ENCODE measurements around the gene DYDC1. TPM values are rescaled to one million over a fixed set of nuclear protein-coding genes. Genes with fewer than 3 reads are reported as not detected.
A peak's percentile ranks its signal among the peaks of the same experiment; 100 is the strongest.

DYDC1 gene
- total RNA-seq, 1 donor from 2014 or later, result not detected

DNA sequence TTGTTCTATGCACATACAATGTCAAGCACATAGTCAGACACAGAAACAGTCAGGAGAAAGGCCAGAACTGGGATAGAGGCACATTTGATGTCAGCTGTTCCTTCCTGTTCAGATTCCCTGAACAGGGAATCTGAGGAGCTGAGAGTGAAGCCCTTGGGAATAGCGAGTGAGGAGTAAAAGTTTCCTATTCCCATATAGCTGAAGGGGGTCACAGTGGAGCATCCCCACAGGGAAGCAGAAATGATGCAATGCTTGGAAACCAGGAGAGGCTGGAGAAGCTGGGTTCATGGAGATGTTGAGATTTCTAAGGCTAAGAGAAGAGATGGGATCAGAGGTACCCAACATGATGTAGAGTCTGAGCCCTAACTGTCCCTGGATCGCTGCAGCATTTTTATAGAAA is 40.5 kb upstream of the DYDC1 start:
- Mint-ChIP-seq H3K27me3 (no peaks in the 10 kb centered on the region), H3K27ac (no peak overlapping the region), H3K9me3 (ENCODE audit: low read depth) (no peaks in the 10 kb centered on the region), H3K4me3 (ENCODE audit: low read depth) (no peak overlapping the region), H3K4me1 (ENCODE audit: low read depth) (peaks cover 2% of the 10 kb centered on the region), H3K36me3 (ENCODE audit: insufficient read depth) (no peaks in the 10 kb centered on the region)
- TF ChIP-seq, protein P1, sequence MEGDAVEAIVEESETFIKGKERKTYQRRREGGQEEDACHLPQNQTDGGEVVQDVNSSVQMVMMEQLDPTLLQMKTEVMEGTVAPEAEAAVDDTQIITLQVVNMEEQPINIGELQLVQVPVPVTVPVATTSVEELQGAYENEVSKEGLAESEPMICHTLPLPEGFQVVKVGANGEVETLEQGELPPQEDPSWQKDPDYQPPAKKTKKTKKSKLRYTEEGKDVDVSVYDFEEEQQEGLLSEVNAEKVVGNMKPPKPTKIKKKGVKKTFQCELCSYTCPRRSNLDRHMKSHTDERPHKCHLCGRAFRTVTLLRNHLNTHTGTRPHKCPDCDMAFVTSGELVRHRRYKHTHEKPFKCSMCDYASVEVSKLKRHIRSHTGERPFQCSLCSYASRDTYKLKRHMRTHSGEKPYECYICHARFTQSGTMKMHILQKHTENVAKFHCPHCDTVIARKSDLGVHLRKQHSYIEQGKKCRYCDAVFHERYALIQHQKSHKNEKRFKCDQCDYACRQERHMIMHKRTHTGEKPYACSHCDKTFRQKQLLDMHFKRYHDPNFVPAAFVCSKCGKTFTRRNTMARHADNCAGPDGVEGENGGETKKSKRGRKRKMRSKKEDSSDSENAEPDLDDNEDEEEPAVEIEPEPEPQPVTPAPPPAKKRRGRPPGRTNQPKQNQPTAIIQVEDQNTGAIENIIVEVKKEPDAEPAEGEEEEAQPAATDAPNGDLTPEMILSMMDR (IDR thresholded peaks at IDR 0.05; ENCODE audit: unreplicated experiment), result no peak
- no peak for DNase-seq (ENCODE audit: low spot score, unreplicated experiment)

DNA sequence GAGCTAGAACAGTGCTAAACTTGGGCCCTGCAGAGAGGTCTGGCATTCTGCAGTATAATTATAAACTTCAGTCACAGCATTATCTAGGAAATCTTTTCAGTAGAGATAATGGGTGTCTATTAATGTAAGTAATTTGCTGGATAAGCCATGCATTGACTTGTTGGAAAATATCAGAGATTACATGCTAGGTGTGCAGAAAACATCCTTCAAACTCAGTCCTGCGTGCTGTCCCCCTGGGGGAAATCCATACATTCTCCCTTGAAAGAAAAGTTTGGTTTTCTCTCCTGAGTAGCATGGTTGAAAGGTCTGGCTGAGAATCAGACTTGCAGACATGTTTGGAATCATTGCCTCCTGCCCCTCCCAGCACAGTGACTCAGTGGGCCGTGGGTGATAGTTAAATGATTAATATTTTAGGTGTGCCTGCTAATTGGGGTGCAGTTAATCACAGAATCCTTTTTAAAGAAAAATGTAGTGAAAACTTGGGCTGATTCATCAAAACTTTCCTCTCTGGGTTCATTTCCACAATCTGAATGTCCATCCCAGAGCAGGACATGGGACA is 37.9 kb upstream of the DYDC1 start:
- TF ChIP-seq, protein P1 (IDR thresholded peaks at IDR 0.05; ENCODE audit: unreplicated experiment), result no peak
- Mint-ChIP-seq H3K27ac (no peak overlapping the region), H3K27me3 (no peaks in the 10 kb centered on the region), H3K4me3 (ENCODE audit: low read depth) (no peak overlapping the region), H3K36me3 (ENCODE audit: insufficient read depth) (no peaks in the 10 kb centered on the region), H3K9me3 (ENCODE audit: low read depth) (no peaks in the 10 kb centered on the region), H3K4me1 (ENCODE audit: low read depth) (peaks cover 4% of the 10 kb centered on the region)
- no peak for DNase-seq (ENCODE audit: low spot score, unreplicated experiment)

DNA sequence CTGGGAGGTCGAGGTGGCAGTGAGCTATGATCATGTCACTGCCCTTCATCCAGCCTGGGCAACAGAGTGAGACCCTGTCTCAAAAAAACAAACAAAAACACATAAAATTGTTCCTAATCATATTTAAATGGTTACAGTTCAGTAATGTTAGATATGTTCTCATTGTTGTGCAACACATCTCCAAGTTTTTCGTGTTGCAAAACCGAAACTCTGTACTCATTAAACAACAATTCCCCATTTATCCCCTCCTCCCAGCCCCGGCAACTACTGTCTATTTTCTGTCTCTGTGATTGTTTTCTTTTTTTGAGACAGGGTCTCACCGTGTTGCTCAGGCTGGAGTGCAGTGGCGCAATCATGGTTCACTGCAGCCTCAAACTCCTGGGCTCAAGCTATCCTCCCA is 35.7 kb upstream of the DYDC1 start:
- DNase-seq (ENCODE audit: low spot score, unreplicated experiment), result no peak
- Mint-ChIP-seq H3K4me1 (ENCODE audit: low read depth) (peaks cover 4% of the 10 kb centered on the region), H3K4me3 (ENCODE audit: low read depth) (no peak overlapping the region), H3K27ac (no peak overlapping the region), H3K9me3 (ENCODE audit: low read depth) (no peaks in the 10 kb centered on the region), H3K27me3 (no peaks in the 10 kb centered on the region), H3K36me3 (ENCODE audit: insufficient read depth) (no peaks in the 10 kb centered on the region)
- TF ChIP-seq, protein P1 (IDR thresholded peaks at IDR 0.05; ENCODE audit: unreplicated experiment), result no peak

DNA sequence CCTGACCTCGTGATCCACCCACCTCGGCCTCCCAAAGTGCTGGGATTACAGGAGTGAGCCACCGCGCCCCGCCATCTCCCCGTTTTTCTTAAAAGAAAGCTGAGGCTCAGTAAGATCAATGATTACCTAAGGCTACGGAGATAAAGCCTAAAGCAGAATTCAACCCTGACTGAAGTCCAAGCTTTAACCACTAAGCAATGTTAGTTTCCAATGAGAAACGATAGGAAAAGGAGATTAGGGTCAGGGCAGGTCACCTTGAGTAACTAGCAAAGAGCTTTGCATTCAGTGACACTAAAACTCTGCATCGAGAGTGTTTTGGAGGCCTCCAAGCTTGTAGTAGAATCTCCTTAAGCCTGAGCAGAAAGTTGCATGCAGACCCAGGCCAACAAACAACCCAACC is 34.2 kb upstream of the DYDC1 start:
- H3K27me3 Mint-ChIP-seq, result no peaks in the 10 kb centered on the region
- no peaks in the 10 kb centered on the region for H3K9me3 Mint-ChIP-seq (ENCODE audit: low read depth)
- no peak overlapping the region for H3K4me3 Mint-ChIP-seq (ENCODE audit: low read depth)
- peaks cover 4% of the 10 kb centered on the region for H3K4me1 Mint-ChIP-seq (ENCODE audit: low read depth)
- H3K36me3 Mint-ChIP-seq (ENCODE audit: insufficient read depth), result no peaks in the 10 kb centered on the region
- H3K27ac Mint-ChIP-seq, result no peak overlapping the region
- DNase-seq (ENCODE audit: low spot score, unreplicated experiment), result no peak
- TF ChIP-seq, protein P1 (IDR thresholded peaks at IDR 0.05; ENCODE audit: unreplicated experiment), result no peak

DNA sequence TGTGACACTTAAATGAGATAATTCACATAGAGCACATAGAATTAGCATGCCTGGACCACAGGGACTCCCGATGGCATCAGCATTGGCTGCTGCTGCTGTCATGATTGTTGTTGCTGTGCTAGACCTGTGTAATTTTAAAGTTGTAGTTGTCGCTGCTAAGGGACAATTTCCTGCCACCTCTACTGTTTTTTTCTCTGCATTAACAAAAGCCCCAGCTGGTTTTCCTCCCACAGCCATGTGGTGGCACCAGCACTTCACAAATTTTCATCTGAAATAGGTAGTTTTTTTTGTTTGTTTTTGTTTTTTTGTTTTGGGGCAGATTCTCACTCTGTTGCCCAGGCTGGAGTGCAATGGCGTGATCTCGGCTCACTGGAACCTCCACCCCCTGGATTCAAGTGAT is 26.4 kb upstream of the DYDC1 start:
- peak overlapping the region; percentile 33 for H3K27ac Mint-ChIP-seq
- H3K9me3 Mint-ChIP-seq (ENCODE audit: low read depth), result no peaks in the 10 kb centered on the region
- no peaks in the 10 kb centered on the region for H3K36me3 Mint-ChIP-seq (ENCODE audit: insufficient read depth)
- H3K27me3 Mint-ChIP-seq, result peaks cover 3% of the 10 kb centered on the region
- no peak overlapping the region for H3K4me3 Mint-ChIP-seq (ENCODE audit: low read depth)
- DNase-seq (ENCODE audit: low spot score, unreplicated experiment), result no peak
- H3K4me1 Mint-ChIP-seq (ENCODE audit: low read depth), result peaks cover 3% of the 10 kb centered on the region
- TF ChIP-seq, protein P1 (IDR thresholded peaks at IDR 0.05; ENCODE audit: unreplicated experiment), result peak; percentile 67

Data from progenitor cell of endocrine pancreas (in vitro differentiated cells).